ENCODE data around the gene RSPRY1.

The RSPRY1 gene

DNA sequence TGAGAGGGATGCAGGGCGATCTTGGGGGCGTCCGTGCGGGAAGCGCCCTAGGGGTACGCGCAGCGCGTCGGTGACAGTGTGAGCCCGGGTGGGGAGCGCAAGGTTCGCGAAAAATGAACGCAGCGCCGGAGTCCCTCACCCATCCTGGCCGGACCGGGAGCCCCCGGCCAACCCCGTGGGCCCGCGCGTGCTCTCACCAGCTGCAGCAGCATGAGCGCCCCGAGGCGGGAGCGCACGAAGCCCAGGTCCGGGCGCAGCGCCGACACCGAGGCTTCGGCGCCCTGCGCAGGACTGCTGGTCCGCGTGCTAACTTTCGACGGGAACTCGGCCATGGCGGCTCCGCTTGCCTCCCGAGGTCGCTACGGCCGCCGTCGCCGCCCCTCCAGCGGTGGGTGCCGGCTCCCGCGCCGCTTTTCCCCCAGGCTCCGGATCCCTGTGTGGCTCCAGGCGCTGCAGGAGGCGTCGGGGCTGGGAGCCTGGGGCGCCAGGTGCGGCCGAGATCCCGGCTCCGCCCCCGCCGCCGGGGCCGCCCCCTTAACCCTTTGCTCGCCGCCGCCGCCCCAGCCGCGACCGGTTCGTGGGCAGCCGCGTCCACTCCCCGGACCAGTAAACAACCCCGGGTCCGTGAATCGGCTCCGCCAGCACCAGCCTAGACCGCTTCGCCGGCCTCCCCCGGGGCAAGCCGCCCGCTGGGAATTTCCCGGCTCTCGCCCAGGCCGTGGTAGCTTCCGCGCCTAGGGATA is 98.3 kb downstream of the RSPRY1 start, which contains the start of gene PLLP:
PLLP (minus strand) TSS at position 464 of the 743 bp plus-strand sequence; CDS start at position 332, 132 bp downstream.
- Histone ChIP-seq H2AFZ (ENCODE audit: low read length, unreplicated experiment) (peak within 1 kb of the TSS; percentile 6), H3K4me3 (ENCODE audit: low read depth, low read length) (peak within 1 kb of the TSS; percentile 69), H3K27ac (ENCODE audit: low read depth, low read length) (no peak within 1 kb of the TSS), H3K36me3 (ENCODE audit: insufficient read depth, low read length) (no peaks in the 10 kb centered on the region), H3K27me3 (ENCODE audit: insufficient read depth, low read length) (peaks cover 40% of the 10 kb centered on the region), H3K4me1 (ENCODE audit: control insufficient read depth, insufficient read depth, low read length, unreplicated experiment) (no peaks in the 10 kb centered on the region), H3K79me2 (ENCODE audit: control insufficient read depth, insufficient read depth, low read length, unreplicated experiment) (no peaks in the 10 kb centered on the region)

DNA sequence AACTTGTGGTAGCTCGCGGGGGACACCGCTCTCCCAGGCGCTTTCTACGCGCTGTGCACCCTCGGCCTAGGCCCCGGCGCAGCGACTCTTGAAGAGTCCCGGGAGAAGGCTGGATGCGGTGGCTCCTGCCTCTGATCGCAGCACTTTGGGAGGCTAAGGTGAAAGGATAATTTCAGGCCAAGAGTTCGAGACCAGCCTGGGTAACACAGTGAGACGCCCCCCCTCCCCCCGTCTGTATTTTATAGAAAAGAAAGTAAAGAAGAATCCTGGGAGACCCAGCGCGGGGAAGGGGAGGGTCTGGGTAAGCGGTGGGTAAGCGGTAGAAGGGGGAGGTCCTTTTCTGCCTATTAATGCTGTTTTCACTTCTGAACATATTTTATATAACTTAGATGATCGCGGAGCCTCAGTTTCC is 98.8 kb downstream of the RSPRY1 start:
- peak overlapping the region; percentile 6 for H2AFZ ChIP-seq (ENCODE audit: low read length, unreplicated experiment)
- peak overlapping the region; percentile 69 for H3K4me3 ChIP-seq (ENCODE audit: low read depth, low read length)
- H3K27ac ChIP-seq (ENCODE audit: low read depth, low read length): no peak overlapping the region
- H3K27me3 ChIP-seq (ENCODE audit: insufficient read depth, low read length): peaks cover 40% of the 10 kb centered on the region
- H3K79me2 ChIP-seq (ENCODE audit: control insufficient read depth, insufficient read depth, low read length, unreplicated experiment): no peaks in the 10 kb centered on the region
- H3K36me3 ChIP-seq (ENCODE audit: insufficient read depth, low read length): no peaks in the 10 kb centered on the region
- H3K4me1 ChIP-seq (ENCODE audit: control insufficient read depth, insufficient read depth, low read length, unreplicated experiment): no peaks in the 10 kb centered on the region

DNA sequence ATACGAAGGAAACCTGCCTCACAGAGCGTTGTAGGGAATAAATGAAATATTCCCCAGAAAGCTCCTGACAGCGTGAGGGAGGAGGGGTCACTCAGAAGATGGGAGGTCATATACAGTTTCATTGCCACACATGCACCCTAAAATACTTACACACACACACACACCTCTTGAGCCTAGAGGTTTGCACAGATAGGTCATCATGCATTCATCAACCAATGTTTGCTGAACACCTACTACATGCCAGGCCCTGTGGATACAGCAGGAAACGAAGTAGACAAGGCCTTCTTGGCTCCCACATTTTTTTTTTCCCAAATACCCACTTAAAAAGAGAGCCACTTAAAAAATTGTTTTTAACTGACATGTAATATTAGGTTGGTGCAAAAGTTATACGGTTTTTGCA is 99.2 kb downstream of the RSPRY1 start:
- H3K27me3 ChIP-seq (ENCODE audit: insufficient read depth, low read length): peaks cover 40% of the 10 kb centered on the region
- no peaks in the 10 kb centered on the region for H3K79me2 ChIP-seq (ENCODE audit: control insufficient read depth, insufficient read depth, low read length, unreplicated experiment)
- H3K27ac ChIP-seq (ENCODE audit: low read depth, low read length): no peak overlapping the region
- H3K4me1 ChIP-seq (ENCODE audit: control insufficient read depth, insufficient read depth, low read length, unreplicated experiment): no peaks in the 10 kb centered on the region
- no peak overlapping the region for H3K4me3 ChIP-seq (ENCODE audit: low read depth, low read length)
- H2AFZ ChIP-seq (ENCODE audit: low read length, unreplicated experiment): no peak overlapping the region
- no peaks in the 10 kb centered on the region for H3K36me3 ChIP-seq (ENCODE audit: insufficient read depth, low read length)

DNA sequence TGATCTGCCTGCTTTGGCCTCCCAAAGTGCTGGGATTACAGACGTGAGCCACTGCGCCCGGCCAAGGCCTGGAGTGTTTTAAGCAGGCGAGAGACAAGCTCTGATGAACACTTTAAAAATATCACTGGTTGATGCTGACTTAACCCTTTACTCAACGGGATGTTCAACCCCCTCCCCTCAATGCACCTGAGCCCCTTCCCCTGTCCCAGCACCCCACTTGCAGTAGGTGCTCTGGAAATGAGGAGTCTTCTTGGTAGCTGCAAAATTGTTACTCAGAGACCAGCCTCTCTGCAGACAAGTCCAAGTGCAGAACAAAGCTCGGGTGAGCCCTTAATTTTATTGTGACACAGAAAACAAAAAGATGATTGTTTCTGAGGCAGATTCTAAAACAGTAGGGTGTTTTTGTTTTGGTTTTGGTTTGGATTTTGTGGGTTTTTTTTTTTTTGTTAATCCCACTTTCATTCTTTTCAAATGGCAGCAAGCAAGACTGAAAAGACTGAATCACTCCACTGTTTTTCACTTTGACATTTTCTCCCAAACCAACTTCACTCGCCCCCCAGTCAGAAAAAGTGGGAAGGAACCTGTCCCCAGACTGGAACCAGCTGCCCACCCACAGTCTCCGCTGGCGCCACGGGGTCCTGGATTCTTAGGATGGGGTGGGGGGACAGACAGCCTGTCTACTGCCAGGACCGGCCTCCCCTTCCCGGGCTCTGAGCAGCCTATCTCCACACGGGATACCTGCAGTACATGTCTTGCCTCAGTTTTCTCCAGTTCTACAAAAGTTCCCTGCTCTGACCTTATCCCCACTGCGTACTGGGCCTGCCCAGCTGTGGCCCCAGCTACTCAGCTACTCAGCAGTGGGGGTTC is 103.5 kb downstream of the RSPRY1 start:
- Histone ChIP-seq H3K27ac (ENCODE audit: low read depth, low read length) (no peak overlapping the region), H3K36me3 (ENCODE audit: insufficient read depth, low read length) (no peaks in the 10 kb centered on the region), H2AFZ (ENCODE audit: low read length, unreplicated experiment) (no peak overlapping the region), H3K4me1 (ENCODE audit: control insufficient read depth, insufficient read depth, low read length, unreplicated experiment) (no peaks in the 10 kb centered on the region), H3K27me3 (ENCODE audit: insufficient read depth, low read length) (peaks cover 11% of the 10 kb centered on the region), H3K79me2 (ENCODE audit: control insufficient read depth, insufficient read depth, low read length, unreplicated experiment) (no peaks in the 10 kb centered on the region), H3K4me3 (ENCODE audit: low read depth, low read length) (no peak overlapping the region)
